ENCODE data around the gene MAMDC4.

DNA sequence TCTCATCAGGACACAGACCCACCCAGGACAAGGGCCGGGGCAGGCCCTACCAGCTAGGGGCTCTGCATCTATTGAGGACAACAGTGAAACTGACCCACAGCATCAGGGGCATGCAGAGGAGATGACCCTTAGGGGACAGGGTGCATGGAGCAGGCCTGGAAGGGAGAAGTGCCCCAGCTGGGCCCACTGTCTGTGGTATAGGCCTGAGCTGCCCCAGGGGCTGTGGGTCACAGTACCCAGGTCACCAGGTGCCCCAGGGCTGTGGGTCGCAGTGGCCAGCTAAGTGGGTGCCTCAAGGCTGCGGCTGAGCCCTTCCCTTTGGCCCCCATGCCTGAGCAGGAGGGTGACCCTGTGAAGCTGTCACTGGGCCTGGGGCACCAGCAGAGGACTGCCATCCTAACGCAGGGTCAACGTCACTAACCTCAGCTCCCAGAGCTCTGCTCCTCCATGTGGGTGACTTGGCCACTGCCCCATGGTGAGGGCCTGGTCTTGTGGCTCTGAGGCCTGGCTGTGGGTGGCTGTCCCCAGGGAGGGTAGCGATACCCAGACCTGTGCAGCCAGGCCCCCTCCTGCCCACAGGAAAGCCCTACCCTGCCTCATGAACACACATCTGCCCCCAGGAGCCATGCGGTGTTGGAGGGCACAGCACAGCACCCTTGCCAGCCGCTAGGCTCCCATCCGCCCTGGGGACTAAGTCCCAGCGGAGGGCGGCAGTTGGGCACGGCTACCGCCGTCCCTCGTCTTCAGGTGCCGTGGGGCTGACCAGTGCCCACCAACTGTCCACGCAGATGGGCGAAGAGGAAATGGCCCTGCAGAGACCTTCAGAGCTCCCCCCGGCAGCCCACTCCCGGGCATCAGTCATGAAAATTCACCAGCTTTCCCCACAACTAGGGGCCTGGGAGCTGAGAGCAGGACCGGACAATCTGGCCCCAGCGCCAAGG lies 9.1 kb downstream of the MAMDC4 start:
- TF ChIP-seq, protein P1, sequence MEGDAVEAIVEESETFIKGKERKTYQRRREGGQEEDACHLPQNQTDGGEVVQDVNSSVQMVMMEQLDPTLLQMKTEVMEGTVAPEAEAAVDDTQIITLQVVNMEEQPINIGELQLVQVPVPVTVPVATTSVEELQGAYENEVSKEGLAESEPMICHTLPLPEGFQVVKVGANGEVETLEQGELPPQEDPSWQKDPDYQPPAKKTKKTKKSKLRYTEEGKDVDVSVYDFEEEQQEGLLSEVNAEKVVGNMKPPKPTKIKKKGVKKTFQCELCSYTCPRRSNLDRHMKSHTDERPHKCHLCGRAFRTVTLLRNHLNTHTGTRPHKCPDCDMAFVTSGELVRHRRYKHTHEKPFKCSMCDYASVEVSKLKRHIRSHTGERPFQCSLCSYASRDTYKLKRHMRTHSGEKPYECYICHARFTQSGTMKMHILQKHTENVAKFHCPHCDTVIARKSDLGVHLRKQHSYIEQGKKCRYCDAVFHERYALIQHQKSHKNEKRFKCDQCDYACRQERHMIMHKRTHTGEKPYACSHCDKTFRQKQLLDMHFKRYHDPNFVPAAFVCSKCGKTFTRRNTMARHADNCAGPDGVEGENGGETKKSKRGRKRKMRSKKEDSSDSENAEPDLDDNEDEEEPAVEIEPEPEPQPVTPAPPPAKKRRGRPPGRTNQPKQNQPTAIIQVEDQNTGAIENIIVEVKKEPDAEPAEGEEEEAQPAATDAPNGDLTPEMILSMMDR (IDR thresholded peaks at IDR 0.05): no peak
- TF ChIP-seq POLR2A (IDR thresholded peaks at IDR 0.05): no peak
